NCI-H2196 (cell line): ENCODE data around the gene TCL1A.
A peak's percentile ranks its signal among the peaks of the same experiment; 100 is the strongest.
"Not testable (repeated sequence)": the region's sequence is repeated elsewhere in the genome, so short reads cannot be mapped to it uniquely, and the experiment has no call there.

Experiments
- DNase-seq: peaks from one replicate; lab custom pipeline; 2025; ENCODE audit not compliant: unreplicated experiment; lab: John Stamatoyannopoulos, UW

TCL1A gene

DNA sequence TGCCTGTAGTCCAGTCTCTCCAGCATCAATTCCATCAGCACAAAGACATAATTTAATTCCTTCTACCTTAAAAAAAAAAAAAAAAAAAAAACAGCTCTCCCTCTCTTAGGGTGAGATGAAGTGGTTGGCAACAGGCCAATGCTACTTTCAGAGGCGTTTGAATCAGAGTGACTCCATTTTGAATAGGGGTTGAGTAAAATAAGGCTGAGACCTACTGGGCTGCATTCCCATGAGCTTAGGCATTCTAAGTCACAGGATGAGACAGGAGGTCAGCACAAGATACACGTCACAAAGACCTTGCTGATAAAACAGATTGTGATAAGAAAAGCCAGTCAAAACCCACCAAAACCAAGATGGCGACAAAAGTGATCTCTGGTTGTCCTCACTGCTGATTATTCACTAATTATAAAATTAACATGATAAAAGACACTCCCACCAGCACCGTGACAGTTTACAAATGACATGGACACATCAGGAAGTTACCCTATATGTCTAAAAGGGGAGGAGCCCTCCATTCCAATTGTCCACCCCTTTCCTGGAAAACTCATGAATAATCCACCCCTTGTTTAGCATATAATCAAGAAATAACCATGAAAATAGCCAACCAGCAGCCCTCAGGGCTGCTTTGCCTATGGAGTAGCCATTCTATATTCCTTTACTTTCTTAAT lies 34.6 kb downstream of the TCL1A start:
- no peak for DNase-seq

DNA sequence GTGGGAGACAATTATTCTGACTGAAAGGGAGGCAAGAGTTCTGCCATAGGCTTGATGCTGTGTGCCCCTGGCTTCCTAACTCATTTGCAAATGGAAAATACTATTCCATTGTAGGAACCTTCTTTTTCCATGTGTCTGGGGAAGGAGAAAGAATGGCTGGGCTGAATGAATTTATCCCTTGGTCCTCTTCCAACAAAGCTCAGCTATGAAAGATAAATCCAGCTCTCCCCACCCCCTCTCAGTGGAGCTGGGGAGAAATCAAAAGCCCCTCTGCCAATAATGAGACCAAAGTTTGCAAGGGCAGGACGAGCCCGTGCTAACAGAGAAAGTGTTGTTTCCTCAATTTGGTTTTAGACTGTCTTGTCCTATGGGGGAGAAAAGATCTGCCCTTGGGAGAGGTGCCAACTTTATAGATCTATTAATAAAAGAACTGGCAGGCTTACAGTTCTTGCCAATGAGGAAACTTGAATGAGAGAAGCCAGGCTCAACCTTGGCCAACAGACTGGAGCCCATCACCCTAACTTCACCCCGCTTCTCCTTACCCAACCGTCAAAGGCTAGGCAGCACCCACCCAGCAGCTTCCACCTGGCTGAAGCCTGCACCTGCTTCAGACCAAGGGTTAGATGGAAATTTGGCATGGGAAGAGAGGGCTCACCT lies 36.6 kb downstream of the TCL1A start:
- DNase-seq, result no peak

- DNase-seq, result no peak
These were observed 38.4 kb downstream of the TCL1A start for GRCh38 chr14:95675486-95675885.

DNA sequence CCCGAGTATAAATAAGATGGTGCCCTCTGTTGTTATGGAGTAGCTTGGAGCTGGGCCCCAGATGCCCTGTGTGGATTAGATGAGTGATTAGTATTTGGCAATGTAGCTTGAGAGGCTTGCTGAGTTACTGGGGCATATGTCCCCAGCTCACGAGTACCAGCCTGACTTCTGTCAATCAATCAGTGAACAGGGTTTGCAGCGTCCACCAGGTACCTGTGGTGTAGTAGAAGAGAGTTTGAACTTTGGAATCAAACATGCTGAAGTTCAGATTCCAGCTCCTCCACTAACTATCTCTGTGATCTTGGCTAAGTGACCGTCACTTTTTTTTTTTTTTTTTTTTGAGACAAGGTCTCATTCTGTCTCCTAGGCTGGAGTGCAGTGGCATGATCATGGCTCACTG lies 39.3 kb downstream of the TCL1A start:
- DNase-seq, result no peak

GRCh38 chr14:95668235-95668772 lies 45.6 kb downstream of the TCL1A start:
- DNase-seq, result no peak

DNA sequence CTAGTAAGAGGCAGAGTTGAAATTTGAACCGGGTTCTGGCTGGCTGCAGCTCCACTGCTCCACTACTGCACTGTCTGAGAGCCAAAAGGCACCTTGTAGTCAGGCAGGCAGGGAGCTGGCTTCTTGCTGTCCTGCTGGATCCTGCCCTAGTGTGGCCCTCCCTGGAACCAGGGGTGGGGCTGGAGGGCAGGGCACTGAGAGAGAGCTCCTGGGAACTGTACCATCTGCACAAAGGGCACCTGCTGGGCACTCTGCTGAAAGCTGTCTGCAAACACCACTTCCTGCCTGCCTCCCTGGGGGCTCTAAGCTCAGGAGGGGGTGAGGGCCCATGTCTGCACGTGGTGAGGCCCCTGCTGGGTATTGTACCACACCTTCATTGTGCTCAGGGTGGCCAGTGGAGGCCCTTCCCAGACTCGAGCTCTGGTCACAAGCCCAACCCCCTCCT lies 46.7 kb downstream of the TCL1A start:
- peak; percentile 54 for DNase-seq

GRCh38 chr14:95666450-95666849 lies 47.5 kb downstream of the TCL1A start:
- DNase-seq, result no peak

GRCh38 chr14:95665530-95665929 lies 48.4 kb downstream of the TCL1A start:
- DNase-seq, result not testable (repeated sequence)

- peak; percentile 50 for DNase-seq
These were observed 49.4 kb downstream of the TCL1A start for GRCh38 chr14:95664546-95664945.

DNA sequence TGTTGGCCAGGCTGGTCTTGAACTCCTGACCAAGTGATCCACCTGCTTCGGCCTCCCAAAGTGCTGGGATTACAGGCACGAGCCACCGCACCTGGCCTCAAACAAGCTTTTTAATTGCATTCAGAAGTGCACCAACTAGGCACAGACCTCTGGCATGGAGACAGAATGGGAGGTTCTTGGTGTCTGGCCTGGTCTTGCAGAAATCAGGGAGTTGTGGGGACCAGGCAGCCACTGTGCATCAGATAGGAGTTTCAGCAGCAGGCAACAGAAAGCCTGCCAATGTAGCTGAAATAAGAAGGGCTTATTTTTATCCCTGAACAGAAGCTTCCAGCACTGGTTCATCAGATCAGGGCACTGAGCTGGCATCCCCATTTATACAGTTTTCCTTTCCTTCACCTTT lies 49.9 kb downstream of the TCL1A start:
- peak; percentile 17 for DNase-seq

- no peak for DNase-seq
These were observed 50.6 kb downstream of the TCL1A start for GRCh38 chr14:95663226-95663797.

- DNase-seq, result no peak
These were observed 51.3 kb downstream of the TCL1A start for GRCh38 chr14:95662376-95663186.

- no peak for DNase-seq
These were observed 53.0 kb downstream of the TCL1A start for GRCh38 chr14:95660651-95661515.

GRCh38 chr14:95659990-95660385 lies 53.9 kb downstream of the TCL1A start:
- DNase-seq, result no peak
